Measurements from ENCODE around the gene RMRP.

RMRP gene

DNA sequence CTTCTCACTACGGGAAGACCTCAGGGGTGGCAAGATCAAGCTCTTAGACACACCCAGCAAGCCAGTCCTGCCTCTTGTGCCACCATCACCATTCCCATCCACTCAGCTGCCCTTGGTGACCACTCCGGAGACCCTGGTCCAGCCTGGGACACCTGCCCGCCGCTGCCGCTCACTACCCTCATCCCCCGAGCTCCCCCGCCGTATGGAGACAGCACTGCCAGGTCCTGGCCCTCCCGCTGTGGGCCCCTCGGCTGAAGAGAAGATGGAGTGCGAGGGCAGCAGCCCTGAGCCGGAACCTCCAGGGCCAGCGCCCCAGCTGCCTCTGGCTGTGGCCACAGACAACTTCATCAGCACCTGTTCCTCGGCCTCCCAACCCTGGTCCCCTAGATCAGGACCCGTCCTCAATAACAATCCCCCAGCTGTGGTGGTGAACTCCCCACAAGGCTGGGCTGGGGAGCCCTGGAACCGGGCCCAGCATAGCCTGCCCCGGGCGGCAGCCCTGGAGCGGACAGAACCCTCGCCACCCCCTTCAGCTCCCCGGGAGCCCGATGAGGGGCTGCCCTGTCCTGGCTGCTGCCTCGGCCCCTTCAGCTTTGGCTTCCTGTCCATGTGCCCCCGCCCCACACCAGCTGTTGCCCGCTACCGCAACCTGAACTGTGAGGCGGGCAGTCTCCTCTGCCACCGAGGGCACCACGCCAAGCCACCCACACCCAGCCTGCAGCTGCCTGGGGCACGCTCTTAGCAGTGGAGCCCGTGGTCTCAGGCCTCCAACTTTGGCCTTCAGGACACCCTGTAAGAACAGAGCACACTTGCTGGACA, 48.6 kb downstream of the RMRP start:
- no peak for DNase-seq

DNA sequence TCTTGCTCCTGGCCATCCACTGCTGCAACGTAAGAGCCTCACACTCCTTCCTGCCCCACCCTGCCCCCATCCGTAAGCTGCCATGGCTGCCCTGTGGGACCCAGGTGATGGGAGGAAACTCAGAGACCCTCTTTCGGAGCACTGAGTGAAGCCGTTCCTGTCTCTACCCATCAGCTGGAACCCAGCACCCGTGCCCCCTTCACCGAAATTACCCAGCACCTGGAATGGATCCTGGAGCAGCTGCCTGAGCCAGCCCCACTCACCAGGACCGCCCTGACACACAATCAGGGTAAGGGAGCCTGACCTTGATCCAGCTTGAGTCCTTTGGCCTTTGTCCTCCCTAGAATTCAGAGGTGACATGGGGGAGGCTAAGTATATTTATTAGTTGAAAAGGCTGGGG, 49.6 kb downstream of the RMRP start:
- no peak for DNase-seq

Measured in activated CD8-positive, alpha-beta memory T cell treated with anti-CD3 and anti-CD28 coated beads, Interleukin-2, amount 50 U/mL, for 48 hours (primary cell).